HG03354 (cell line): ENCODE measurements around the gene STOML2.

ENCODE experiments used
- ATAC-seq: cut with Tn5 transposase; IDR thresholded peaks from one replicate; pipeline ENCODE4 v1.9.1; 2021; ENCODE audit warnings: mild to moderate bottlenecking; ENCODE audit not compliant: unreplicated experiment, poor library complexity, severe bottlenecking

The STOML2 gene

GRCh38 chr9:35075358-35075757 is 27.6 kb downstream of the STOML2 start:
- no peak for ATAC-seq

- no peak for ATAC-seq
These were observed 28.1 kb downstream of the STOML2 start for GRCh38 chr9:35074791-35075190.

- no peak for ATAC-seq
These were observed 28.8 kb downstream of the STOML2 start for GRCh38 chr9:35074141-35074540.

DNA sequence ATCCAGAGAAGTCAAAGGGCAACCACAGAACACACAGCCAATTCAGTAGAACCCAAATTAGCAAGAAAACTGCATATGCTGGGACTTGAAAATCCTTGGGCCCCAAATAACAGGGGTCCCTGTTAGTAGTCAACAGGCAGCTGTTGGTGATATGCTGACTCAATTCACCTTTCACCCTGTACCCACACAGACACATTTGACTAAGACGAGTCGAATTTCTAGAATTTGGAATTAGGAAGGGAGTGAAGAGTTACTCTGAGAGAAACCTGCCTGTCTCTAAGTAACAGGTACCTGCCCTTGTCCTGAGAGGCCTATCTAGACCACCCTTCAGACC is 29.7 kb downstream of the STOML2 start:
- ATAC-seq = no peak

GRCh38 chr9:35072461-35073278 is 30.3 kb downstream of the STOML2 start, which contains the start of gene VCP:
VCP (minus strand) TSS chr9:35072625; CDS start chr9:35072353, 272 bp downstream.
- ATAC-seq = peak; percentile 88

- peak; percentile 67 for ATAC-seq
These were observed 31.0 kb downstream of the STOML2 start for GRCh38 chr9:35071814-35072460.

GRCh38 chr9:35070823-35071813 is 31.8 kb downstream of the STOML2 start:
- no peak for ATAC-seq

DNA sequence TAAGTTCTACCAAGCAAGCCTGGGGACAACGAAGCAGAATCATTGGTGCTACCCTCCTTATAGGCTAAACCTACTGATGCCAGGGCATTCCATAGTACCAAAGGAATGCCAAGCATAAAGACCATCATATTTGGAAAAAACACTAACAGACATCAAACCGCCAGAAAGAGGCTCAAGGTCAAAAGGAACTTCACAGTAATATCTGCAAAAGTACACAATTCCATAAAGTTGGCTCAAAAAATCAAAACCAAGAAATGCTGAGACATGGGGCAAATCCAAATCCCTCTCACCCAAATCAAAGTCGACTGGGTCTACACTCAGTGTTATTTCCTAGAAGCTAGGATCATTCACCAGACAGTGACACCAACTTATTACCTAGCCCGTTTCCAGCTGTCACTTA is 33.9 kb downstream of the STOML2 start:
- no peak for ATAC-seq

DNA sequence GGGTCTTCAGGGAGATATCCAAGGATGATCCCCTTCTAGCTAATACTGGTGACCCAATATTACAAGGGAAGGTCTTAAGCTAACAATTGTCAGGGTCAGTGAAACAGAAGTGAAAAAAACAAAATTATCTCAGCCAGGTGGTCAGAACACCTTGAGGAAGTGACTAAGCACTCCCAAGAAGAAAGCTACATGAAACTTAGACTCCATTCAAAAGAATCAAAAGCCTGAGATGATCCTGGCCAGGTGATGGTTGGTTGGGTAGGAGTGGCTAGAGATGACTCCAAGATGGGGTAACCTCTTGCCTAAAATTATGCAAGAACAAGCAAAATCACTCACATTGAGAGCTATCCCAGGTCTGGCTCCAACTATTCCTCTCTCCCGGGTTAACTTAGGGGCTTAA is 35.9 kb downstream of the STOML2 start:
- no peak for ATAC-seq

GRCh38 chr9:35060548-35061207 is 42.3 kb downstream of the STOML2 start:
- no peak for ATAC-seq

- ATAC-seq = no peak
These were observed 43.5 kb downstream of the STOML2 start for GRCh38 chr9:35059438-35059837.

- no peak for ATAC-seq
These were observed 45.7 kb downstream of the STOML2 start for GRCh38 chr9:35057271-35057620.

- no peak for ATAC-seq
These were observed 46.2 kb downstream of the STOML2 start for GRCh38 chr9:35056571-35057270.

- no peak for ATAC-seq
These were observed 47.9 kb downstream of the STOML2 start for GRCh38 chr9:35054871-35055644.

- no peak for ATAC-seq
These were observed 48.6 kb downstream of the STOML2 start for GRCh38 chr9:35054185-35054835.

DNA sequence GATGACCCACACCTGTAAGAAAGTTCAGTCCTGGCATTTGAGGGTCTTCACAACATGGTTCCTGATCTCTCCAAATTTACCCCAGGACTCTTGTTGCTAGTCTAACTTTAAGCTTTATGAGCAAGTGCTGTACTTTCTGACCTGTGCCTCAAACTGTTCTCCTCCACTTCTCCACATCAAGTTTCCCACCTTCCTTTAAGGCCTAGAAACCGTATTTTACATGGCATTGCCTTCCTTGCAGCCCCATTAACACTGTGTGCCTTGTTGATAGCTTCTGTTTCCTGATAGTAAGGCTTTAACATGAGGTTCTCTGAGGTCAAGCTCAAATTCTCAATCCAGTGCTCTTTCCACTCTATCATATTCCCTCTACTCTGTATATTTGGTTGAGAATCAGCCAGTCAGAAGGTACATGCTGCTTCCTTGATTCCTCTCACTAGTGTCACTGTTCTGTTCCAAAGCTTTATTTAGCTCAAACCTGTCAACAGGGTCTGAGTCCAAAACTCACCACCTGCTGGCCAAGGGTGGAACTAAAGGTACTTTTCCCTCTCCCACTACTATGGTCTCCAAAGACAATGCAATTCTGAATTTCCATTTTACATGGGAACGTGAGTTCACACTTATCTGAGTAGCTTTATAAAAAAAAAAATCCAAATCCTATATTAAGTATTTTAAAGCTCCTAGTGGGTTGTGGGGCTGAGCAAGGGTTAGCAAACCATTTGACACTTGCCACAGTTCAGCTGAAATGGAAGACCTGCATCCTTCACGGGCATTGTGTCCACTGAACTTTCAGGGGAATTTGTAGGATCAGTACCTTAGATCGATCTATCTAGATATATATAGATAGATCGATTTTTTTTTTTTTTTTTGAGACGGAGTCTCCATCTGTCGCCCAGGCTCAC is 51.6 kb downstream of the STOML2 start:
- ATAC-seq = peak; percentile 61
